GM21825 (cell line): ENCODE data around the gene HYAL1.
"Not testable (repeated sequence)": the region's sequence is repeated elsewhere in the genome, so short reads cannot be mapped to it uniquely, and the experiment has no call there.

Source experiments
- ATAC-seq: cut with Tn5 transposase; IDR thresholded peaks from one replicate; pipeline ENCODE4 v1.9.1; 2021; ENCODE audit warnings: mild to moderate bottlenecking, moderate library complexity; ENCODE audit not compliant: unreplicated experiment

Gene HYAL1

DNA sequence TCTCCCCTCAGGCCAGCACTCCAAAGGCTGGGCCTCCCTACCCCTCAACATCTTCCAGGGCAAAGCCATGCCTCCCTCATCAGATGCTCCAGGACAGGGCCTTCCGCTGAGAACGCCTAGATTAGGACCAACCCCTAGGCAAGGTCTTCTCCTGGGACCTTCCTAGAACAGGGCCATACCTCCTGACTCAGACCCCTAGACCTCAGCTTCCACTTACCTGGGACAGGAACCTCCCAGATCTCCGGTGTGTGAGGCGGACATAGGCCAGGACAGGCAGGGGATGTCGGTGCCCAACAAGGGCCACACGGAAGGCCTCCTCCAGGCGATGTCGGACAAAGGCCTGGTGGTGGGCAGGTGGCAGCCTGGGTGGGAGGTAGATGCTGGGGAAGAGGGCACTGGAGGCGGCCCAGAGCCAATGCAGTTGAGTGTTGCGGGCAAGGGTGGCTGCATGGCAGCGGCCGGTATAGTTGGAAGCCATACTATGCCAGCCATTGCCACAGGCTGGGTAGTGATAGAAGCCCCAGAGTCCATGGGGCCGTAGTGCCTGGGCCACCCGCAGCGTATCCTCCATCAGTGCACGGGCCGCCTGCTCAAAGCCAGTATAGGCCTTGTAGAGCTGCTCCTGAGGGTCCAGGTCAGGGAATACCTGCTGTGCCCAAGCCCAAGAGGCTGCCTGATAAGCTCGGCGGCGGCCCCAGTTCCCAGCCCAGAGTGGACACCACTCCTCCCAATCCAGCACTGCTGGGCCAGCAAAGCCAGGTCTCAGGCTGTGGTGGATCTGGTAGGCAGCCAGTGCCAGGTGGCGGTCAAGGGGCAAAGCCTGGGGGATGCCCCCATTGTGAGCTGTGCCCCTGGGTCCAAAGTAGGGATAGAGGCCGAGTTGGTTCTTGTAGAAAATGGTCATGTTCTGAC lies 8.6 kb downstream of the HYAL1 start:
- ATAC-seq: no peak

DNA sequence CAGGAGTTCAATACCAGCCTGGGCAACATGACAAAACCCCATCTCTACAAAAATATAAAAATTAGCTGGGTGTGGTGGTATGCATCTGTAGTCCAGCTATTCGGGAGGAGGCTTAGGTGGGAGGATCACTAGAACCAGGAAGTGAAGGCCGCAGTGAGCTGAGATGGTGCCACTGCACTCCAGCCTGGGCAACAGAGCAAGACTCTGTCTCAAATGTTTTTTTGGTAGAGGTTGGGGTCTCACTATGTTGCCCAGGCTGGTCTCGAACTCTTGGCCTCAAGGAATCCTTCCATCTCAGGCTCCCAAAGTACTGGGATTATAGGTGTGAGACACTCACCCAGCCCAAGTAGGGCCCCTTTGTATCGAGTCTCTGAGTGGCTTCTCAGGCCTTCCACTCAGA lies 9.3 kb downstream of the HYAL1 start:
- ATAC-seq: no peak

DNA sequence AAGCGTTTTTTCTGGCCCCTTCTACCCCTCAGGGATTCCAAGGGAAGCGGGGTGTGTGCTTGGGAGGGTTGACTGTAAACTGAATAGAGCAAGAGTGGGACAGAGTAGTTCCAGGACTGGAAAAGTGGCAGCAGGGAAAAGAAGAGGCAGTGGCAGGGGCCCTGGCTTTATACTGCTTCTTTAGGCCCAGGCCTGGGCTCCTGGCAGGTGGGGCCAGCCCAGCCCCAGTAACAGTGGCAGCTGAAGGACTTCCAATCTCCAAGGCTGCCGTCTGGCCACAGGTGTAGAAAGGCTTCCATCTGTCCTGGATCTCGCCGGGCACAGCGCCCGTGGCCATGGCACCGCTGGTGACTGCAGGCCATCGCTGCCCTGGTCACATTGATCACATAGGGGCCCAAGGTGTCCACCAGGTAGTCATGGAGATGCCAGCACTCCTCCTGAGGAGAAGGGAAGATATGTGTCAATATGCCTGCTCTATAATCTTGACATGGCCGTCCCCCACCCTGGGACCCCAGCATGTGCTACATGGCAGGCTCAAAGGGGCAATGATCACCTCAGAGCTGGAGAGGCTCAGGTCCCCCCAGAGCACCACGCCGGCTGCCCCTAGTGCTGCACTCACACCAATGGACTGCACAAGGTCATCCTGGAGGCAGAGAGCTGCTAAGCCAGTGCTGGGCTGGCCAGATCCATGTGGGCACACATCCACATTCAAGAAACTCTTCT lies 10.1 kb downstream of the HYAL1 start:
- ATAC-seq: no peak

DNA sequence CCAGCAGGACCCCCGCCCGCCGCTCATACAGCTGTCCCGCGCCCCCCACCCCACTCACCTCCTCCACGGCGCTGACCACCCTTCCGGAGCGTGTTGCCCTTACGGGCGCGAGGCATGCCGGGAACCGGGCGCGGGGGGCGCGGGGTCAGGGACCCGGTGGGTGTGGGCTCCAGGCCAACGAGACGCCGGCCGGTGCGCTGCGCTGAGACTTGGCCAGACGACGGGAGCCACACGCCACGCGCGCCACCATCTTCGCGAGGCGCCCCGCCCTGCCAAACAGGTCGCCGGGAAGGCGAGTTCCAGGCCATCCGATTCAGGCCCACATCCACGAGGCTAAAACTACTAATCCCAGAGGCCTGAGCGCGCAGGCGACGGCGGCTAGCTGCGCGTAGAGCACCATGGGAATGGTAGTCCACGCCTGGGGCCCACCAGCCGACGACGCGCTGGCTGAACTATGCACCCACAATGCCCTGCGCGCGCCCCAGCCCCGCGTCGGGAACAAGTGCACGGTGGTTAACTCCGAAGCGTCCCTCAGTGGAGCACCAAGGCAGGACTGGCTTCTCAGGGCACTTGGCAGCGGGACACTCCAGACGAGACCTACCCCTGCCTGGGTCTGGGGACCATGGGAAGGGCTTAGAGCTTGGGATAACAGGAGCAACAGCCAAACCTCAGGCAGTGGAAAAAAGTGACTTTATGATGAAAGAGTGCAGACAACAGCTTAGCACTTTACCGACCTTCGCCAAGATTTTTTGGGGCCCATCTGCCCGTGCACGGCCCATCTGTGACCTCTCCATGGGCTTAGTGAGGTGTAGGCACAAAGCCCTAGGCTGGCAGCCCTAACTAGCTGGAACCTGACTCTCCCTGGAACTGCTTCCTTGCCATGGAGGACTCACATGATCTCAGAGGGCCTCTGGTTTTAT lies 11.0 kb downstream of the HYAL1 start, which contains the start of gene IFRD2:
TSS of gene IFRD2 (minus strand) at position 271 of the 920 bp plus-strand sequence. CDS start at position 116, 155 bp downstream.
- peak; percentile 89 for ATAC-seq

DNA sequence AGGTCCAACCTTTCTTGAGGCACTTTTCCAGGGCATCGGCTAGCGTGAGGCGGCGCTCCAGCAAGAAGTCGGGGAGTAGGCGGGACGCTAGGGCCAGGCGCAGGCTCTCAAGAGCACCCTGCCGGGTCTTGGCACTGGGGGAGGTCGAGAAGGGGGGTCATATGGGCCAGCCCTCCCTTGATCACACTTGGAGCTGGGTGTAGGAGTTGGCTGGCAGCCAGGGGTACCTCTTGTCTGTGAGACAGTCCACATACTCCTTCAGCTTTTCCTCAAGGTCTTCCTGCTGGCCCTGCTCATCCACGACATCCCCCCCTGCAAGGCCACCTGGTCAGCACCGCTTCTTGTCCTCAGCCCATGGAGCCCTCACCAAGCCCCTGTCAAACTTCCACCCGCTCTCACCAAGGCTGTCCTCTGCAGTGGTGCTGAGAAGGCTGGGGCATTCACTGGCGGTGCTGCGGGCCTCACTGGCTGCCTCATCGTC lies 13.2 kb downstream of the HYAL1 start:
- no peak for ATAC-seq

DNA sequence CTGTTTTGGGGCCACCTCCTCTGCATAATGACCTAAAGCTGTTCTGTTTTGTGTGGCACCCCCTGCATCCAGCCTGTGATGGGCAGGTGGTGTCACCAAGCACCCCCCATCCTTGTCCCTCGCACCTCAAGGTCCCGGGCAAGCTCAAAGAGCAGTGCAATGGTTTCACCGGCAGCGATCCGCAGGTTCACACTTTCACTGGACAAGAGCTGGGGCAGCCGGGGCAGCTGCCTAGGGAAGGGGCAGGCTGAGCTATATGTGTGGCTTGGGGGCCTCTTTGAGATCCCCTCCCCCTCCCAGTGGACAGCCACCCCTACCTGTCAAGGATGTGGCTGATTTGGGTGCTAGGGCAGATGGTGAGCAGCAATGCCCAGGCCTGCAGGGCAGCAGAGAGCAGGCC lies 14.2 kb downstream of the HYAL1 start:
- no peak for ATAC-seq

DNA sequence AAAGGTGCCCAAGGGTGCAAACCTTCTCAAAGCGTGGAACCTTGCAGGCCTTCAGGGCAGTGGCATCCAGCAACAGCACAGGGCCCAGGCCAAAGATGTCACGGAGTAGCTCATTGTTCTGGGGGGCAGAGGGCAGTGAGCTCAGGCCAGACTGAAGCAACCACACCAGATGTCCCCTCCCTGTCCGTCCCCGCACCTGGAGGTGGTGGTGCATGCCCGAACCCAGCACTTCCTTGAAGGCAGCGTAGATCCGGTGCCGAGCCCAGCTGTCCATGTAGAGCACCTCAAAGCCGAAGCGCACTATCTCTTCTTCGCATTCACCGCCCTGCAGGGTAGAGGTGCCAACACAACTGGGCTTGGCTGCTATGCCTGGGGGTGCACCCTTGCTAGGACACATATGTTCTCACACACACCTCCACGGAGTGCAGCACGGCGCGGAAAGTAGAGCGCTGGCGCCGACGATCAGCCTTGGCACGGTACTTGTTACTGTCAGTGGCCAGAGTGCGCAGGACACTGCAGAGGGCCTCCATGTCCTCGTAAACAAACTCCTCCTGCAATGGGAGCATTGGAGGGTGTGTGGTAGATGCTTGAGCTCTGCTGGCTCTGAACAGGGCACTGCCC lies 14.9 kb downstream of the HYAL1 start:
- ATAC-seq: no peak

DNA sequence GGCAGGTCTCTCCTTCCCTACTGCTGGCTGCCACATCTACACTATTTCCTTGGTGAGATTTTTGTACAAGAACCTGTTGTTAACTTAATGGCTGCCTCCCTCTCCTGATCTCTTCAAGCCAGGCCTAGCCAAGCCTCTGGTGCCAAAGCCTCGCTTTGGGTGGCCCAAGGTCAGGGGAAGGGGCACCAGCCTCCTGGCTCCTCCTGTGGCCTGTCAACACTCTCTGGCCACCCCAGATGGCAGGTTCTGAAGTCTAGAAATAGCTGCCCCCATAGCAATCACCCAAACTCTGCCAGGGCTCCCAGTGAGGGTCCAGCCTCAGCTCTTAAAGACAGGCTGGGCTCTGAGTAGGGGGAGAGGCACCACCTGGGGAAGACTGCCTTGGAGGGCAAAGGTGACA lies 16.1 kb downstream of the HYAL1 start:
- ATAC-seq: no peak

DNA sequence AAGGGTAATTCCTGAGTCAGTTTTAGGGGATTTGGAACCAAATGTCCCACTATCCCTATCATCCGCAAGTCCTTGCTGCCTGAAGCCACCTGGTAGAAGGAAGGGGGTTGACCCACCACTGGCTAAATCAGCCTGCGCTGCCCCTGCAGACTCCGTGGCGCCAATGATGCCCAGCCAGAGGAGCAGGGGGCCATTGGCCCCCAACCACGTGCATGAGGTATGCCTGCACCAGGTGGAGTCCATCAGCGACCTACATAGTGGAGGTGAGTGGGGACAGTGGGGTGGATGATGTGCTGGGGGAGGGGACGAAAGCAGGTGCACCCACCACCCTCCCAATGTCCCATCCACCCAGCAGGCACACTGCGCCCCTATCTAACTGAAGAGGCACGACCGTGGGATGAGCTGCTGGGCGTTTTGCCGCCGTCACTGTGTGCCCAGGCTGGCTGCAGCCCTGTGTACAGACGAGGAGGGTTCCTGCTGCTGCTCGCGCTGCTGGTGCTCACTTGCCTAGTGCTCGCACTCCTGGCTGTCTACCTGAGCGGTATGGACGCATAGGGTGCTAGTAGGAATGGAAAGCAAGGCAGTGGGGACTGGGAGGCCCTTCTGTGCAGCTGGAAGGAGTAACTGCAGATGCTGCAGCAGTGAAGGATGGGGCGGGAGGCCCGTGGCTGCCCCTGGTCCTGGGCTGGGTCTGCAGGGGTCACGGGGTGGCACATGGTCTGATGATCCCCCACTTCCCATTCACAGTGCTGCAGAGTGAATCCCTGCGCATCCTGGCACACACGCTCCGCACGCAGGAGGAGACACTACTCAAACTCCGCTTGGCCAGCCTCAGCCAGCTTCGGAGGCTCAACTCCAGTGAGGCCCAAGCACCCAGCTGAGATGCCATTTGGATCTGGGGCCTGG lies 16.8 kb downstream of the HYAL1 start:
- no peak for ATAC-seq

DNA sequence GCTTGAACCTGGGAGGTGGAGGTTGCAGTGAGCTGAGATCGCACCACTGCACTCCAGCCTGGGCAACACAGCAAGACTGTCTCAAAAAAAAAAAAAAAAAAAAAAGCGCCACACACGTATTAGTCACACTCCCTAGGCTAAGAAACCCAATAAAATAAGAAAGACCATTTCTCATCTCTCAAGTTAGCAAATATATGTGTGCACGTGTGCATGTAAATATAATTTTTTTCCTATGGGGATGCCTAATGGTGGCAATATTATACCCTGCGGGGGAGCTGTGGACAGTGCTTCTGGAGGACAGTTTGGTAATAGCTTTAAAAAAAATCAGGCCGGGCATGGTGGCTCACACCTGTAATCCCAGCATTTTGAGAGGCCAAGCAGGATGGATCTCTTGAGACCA lies 19.3 kb downstream of the HYAL1 start:
- ATAC-seq: not testable (repeated sequence)

DNA sequence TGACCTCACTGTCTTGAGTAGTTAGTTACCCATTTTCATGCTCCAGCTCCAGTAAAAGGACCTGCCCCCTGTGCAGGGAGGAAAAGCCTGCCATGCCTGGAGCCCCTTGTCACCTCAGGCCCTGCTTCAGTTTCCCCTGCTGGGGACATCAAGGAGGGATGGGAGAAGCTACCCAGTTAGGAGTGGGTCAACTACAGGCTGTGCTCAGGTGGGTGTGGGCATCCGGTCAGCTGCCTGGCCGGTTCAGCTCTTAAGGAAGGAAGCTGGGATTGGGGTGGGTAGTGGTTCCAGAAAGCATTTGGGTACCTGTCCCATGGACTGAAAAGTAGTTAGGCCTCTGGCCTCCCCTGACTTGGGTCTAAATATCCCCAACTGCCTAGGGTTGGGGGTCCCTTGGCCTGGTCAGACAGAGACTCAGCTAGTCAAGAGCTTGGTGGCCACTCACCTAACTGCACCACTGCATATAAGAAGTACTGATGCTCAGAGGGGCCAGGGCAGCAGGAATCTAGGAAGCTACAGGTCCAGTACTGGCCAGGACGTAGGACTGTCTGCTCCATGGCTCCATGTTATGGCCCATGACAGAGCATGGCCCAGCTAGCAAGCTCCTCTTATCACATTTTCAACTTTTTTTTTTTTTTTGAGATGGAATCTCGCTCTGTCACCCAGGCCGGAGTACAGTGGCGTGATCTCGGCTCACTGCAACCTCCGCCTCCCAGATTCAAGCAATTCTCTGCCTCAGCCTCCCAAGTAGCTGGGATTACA lies 23.9 kb downstream of the HYAL1 start:
- no peak for ATAC-seq

DNA sequence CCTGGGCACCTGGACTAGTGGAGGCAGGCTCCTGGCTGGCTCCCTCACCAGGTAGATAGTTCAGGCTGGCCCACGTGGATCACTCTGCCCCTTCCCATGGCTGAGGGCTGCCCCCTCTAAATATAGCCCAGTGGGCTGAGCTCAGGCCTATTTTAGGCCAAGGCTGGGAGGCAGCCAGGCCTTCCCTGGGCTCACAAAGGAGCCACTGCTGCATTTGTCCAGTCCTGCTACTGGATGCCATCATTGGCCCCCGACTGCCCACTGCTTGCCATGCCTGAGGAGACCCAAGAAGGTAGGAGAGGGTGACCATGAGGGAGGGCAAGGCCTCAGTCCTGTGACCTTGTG lies 24.5 kb downstream of the HYAL1 start, which contains the start of gene LSMEM2:
TSS of gene LSMEM2 (plus strand) at position 208 of the 345 bp plus-strand sequence. CDS start at position 235, 27 bp downstream.
- no peak for ATAC-seq

DNA sequence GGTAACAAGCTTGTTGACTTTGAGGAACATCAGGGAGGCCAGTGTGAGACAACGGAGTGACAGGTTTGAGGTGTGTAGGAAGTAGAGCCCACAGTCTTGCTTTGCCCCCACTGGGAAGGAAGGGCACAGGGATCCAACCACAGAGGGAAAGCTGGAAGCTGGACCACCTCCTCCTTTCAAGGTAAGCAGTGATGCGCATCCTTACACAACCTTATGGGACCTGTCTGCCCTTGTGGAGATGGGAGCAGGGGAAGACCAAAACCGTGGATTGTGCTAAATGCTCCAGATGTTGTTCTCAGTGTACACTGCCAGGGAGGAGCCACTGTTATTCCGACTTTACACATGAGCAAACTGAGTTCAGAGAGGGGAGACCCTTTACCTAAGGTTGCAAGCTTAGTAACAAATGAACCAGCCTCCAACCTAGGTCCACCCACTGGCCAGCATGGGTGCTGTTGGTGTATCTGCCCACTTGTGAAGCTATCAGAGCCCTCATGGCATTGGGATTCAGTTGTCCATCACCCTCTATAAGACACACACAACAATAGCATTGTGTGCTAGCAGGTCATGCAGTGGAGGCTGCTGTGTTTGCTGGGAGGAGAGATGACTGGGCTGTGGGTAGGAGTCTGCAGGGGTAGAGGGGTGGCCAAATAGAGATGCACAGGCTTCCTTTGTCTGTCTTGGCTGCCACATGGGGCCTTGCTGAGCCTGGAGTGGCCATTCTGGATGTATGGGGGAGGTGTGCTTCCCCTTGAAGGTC lies 25.1 kb downstream of the HYAL1 start:
- ATAC-seq: no peak

DNA sequence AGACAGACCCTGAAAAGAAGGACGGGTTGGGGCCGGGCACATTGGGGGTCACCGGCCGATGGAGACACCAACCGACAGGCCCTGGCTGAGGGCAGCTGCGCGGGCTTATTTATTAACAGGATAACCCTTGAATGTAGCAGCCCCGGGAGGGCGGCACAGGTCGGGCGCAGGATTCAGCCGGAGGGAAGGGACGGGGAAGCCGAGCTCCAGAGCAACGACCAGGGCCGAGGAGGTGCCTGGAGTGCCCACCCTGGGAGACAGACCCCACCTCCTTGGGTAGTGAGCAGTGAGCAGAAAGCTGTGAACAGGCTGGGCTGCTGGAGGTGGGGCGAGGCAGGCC lies 26.6 kb downstream of the HYAL1 start:
- no peak for ATAC-seq

DNA sequence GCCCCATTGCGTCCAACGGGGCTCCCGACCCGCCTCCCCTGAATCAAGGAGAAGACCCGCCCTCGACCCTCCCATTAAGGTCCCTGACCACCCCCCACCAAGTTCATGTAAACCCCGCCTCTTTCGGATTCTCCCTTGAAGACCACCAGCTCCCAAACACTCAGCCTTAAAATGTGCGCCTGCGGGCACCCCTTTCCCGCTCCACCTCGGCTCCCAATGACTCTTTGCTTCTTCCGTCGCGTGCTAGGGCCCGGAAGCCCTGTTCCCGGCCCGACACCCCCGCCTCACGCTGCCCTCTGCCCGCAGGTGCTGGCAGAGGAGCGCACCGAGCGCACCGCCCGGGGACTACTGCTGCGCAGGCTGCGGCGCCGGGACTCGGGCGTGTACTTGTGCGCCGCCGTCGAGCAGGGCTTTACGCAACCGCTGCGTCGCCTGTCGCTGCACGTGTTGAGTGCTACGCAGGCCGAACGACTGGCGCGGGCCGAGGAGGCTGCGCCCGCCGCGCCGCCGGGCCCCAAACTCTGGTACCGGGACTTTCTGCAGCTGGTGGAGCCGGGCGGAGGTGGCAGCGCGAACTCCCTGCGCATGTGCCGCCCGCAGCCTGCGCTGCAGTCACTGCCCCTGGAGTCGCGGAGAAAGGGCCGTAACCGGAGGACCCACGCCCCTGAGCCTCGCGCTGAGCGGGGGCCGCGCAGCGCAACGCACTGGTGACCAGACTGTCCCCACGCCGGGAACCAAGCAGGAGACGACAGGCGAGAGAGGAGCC lies 27.2 kb downstream of the HYAL1 start:
- ATAC-seq: no peak

DNA sequence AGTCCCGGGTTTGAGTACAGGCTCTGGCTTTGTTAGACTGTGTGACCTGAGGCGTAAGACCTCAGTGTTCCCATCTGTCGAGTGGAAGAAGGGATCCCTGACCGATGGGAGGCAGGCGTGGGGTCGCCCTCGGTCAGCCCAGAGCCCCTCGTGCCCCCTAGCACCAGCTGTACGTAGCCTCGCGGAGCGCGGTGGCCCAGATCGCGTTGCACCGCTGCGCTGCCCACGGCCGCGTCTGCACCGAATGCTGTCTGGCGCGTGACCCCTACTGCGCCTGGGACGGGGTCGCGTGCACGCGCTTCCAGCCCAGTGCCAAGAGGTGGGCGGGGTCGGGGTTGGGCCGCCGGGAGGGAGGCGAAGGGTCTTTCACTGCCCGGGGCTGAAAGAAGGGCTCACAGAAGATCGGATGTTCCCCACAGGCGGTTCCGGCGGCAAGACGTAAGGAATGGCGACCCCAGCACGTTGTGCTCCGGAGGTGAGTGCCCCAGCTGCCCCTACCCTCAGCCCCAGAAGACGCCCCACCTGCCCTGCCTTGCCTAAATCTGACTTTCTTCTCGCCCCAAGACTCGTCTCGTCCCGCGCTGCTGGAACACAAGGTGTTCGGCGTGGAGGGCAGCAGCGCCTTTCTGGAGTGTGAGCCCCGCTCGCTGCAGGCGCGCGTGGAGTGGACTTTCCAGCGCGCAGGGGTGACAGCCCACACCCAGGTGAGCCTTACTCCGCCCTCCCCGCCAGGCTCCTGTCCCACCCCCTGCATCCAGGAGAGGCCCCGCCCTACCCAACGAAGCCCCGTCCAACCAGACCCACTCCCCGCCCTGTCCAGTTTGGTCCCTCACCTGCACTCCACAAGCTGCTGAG lies 28.0 kb downstream of the HYAL1 start:
- ATAC-seq: no peak
